Lower leg skin (tissue), 4 donors: ENCODE results near the gene ADGRA1. TPM values are rescaled to one million over a fixed set of nuclear protein-coding genes. Genes with fewer than 3 reads are reported as not detected.
"Not testable (repeated sequence)": the region's sequence is repeated elsewhere in the genome, so short reads cannot be mapped to it uniquely, and the experiment has no call there.

ENCODE experiments used
- DNase-seq, 2 donors: peaks; one replicate each; pipeline ENCODE4 v3.0.0-alpha.2; 2019; ENCODE audit warnings: low spot score in 2 of 2
- H3K4me3 ChIP-seq: fragments of 200-600 bp; sonication (generic); 2 replicates; pipeline ENCODE4 v1.5.1; 2017; ENCODE audit warnings: mild to moderate bottlenecking, low read depth; ENCODE audit not compliant: poor library complexity, severe bottlenecking
- POLR2A ChIP-seq, 2 donors: fragments of 450-650 bp; IDR thresholded peaks; one replicate each; pipeline ENCODE4 v1.6.1; 2016 to 2017; ENCODE audit warnings: antibody characterized with exemption in 2 of 2, mild to moderate bottlenecking in 1 of 2, moderate library complexity in 1 of 2
- WGBS, 2 donors: methylation state at CpG; one replicate each; pipeline ENCODE4 v1.1.5; 2018; 5-methylcytosine and 5-hydroxymethylcytosine counted together
- intact Hi-C: fragments of 100-400 bp; cut with DNase I; formaldehyde crosslinking; loops from one replicate; pipeline ENCODE4 v1.15.0; 2023; ENCODE audit warnings: low total_unique reads
- total RNA-seq, 4 donors: library from RNA; depleted of rRNA; stranded (reverse); fragments of >200 nt; gene quantifications; one replicate each; pipeline ENCODE4 v1.1.0, GENCODE V29; 2016
- TF ChIP-seq, protein P1 (sequence below), 3 donors: fragments of 450-650 bp; IDR thresholded peaks; one replicate each; pipeline ENCODE4 v1.5.1; 2016; ENCODE audit warnings: antibody characterized with exemption in 3 of 3, mild to moderate bottlenecking in 3 of 3, moderate library complexity in 2 of 3

ADGRA1 gene
- total RNA-seq, 4 donors from 2014 or later = not detected

- no peak overlapping the region for H3K4me3 ChIP-seq
- DNase-seq = no peak
- intact Hi-C loops = no loop called here
- 91 to 96% methylated on average over 17 to 18 of the region's 18 CpGs for WGBS, 2 donors
- TF ChIP-seq, protein P1, sequence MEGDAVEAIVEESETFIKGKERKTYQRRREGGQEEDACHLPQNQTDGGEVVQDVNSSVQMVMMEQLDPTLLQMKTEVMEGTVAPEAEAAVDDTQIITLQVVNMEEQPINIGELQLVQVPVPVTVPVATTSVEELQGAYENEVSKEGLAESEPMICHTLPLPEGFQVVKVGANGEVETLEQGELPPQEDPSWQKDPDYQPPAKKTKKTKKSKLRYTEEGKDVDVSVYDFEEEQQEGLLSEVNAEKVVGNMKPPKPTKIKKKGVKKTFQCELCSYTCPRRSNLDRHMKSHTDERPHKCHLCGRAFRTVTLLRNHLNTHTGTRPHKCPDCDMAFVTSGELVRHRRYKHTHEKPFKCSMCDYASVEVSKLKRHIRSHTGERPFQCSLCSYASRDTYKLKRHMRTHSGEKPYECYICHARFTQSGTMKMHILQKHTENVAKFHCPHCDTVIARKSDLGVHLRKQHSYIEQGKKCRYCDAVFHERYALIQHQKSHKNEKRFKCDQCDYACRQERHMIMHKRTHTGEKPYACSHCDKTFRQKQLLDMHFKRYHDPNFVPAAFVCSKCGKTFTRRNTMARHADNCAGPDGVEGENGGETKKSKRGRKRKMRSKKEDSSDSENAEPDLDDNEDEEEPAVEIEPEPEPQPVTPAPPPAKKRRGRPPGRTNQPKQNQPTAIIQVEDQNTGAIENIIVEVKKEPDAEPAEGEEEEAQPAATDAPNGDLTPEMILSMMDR (IDR thresholded peaks at IDR 0.05) = no peak
- TF ChIP-seq POLR2A (IDR thresholded peaks at IDR 0.05) = no peak
These were observed 18.8 kb downstream of the ADGRA1 start for GRCh38 chr10:133106516-133106915.

DNA sequence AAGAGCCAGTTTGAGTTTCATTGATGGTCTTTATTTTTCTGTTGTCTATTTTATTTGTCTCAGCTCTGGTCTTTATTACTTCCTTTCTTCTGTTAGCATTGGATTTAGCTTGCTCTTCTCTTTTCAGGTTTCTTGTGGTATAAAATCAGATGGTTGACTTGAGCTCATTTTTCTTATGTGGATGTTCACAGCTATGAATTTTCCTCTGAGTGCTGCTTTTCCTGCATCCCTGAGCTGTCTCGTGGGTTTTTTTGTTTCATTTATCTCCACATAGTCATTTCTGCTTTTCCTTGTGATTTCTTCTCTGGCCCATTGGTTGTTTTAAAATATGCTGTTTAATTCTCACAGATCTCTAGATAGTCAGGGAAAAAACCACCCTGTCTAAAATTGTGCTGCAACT is 19.7 kb downstream of the ADGRA1 start:
- no peak overlapping the region for H3K4me3 ChIP-seq
- TF ChIP-seq, protein P1 (IDR thresholded peaks at IDR 0.05) = no peak
- no peak for TF ChIP-seq POLR2A (IDR thresholded peaks at IDR 0.05)
- 83 to 100% methylated on average over 1 of the region's 1 CpG for whole genome bisulfite sequencing, 2 donors
- intact Hi-C loops = no loop called here
- no peak for DNase-seq

GRCh38 chr10:133109711-133110110 is 22.0 kb downstream of the ADGRA1 start:
- no peak overlapping the region for H3K4me3 ChIP-seq
- WGBS, 2 donors = 29 to 47% methylated on average over 8 to 11 of the region's 11 CpGs
- no peak for DNase-seq
- intact Hi-C loops = no loop called here
- TF ChIP-seq POLR2A (IDR thresholded peaks at IDR 0.05) = no peak
- TF ChIP-seq, protein P1 (IDR thresholded peaks at IDR 0.05) = no peak

DNA sequence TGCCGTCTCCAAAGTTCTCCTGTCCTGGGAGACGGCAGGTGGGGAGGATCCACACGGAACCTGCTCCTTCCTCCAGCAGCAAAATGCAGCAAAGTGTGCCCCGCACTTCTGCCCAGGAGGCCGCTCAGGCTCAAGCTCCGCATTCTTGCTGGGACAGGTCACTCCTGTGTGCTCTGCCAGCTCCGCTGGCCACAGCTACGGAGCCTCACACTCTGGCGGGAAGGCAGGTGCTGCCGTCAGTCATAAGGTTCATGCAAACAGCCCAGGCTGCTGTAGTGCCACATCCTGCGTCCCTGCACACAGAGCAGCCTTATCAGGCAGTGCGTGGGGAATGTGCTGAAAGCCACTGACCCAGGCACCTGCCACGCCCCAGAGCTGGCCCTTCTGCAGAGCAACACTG is 22.4 kb downstream of the ADGRA1 start:
- WGBS, 2 donors = 57 to 81% methylated on average over 11 to 13 of the region's 13 CpGs
- TF ChIP-seq POLR2A (IDR thresholded peaks at IDR 0.05) = no peak
- TF ChIP-seq, protein P1 (IDR thresholded peaks at IDR 0.05) = no peak
- intact Hi-C loops = no loop called here
- no peak for DNase-seq
- no peak overlapping the region for H3K4me3 ChIP-seq

DNA sequence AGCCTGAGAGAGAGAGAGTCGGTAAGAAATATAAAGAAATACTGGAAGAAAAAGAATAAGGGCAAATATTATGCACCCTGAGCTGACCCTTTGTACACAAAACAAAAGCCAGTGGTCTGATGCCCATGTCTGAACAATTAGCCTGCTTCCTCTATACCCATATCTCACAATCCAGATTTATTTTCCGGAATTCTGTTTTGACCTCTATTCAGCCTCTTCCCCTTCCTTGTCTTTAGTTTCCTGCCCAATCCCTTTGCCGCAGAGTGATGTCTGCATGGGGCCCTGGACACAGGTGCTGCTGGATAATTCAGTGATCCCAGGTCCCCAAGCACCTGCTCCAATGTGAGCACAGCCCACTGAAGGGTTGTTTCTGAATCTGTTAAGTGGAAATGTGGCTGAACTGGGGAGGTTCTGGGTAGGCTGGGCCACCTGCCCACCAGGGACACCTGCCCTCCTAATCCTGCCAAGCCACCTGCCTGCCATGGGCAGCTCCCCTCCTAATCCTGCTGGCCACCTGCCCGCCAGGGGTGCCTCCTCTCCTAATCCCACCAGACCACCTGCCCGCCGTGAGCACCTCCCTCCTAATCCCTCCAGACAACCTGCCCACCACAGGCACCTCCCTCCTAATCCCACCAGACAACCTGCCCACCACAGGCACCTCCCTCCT is 23.0 kb downstream of the ADGRA1 start:
- TF ChIP-seq, protein P1 (IDR thresholded peaks at IDR 0.05) = no peak
- no peak for TF ChIP-seq POLR2A (IDR thresholded peaks at IDR 0.05)
- no peak overlapping the region for H3K4me3 ChIP-seq
- DNase-seq = no peak
- 68 to 78% methylated on average over 4 to 6 of the region's 6 CpGs for WGBS, 2 donors
- intact Hi-C loops = no loop called here

DNA sequence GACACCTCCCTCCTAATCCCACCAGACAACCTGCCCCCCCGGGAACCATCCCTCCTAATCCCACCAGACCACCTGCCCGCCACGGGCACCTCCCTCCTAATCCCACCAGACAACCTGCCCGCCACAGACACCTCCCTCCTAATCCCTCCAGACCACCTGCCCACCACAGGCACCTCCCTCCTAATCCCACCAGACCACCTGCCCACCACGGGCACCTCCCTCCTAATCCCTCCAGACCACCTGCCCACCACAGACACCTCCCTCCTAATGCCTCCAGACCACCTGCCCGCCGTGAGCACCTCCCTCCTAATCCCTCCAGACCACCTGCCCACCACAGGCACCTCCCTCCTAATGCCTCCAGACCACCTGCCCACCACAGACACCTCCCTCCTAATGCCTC is 23.9 kb downstream of the ADGRA1 start:
- H3K4me3 ChIP-seq, DNase-seq, intact Hi-C loops: not testable (repeated sequence)
- 20 to 37% methylated on average over 6 to 7 of the region's 7 CpGs for WGBS, 2 donors
